Measurements from ENCODE around the gene RBL2.

The RBL2 gene

DNA sequence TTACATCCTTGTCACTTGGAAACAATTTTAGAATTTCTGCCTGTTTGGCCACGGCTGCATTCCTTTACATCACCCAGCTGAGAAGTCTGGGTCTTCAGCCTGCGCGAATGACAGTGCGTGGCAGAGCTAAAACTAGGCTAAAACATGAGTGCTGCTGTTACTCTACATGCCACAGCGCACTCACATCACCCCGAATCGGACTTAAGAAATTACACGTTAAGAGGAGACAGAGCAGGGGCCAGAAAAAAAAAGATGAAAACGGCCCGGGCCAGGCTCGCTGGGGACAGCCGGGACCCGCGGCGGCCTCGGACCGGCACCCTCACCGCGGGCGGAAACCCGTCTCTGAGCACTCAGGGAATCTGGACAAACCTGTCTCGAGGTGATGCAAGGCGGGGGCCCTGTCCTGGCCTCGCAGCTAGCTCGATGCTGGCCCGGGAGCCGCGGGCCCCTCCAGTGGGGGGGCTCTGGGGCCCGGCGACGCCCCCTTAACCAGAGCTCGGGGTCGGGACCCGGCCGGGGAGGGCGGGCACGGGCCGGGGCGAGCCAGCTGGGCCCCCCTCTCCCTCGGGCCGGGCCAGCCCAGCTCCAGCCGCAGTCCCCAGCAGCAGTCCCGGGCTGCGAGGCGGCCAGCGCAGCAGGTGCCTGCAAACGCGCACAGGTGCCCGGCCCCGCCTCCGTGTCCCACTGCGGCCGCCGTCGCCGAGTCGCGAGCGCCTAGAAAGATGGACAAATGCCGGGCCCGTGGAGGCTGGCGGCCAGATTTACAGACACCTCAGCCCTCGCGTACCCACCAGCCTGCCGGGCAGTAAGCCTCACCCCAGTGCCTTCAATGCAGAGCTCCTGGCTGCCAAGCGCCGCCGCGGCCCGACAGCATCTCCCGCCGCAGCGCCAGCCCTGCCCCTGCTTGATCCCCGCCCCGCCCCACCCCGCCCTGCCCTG lies 68.3 kb downstream of the RBL2 start, which contains the start of gene AKTIP:
Gene AKTIP, minus strand, starts transcription at position 879 of the 939 bp plus-strand sequence. CDS start 2,950 bp downstream, outside the sequence.
- POLR2A ChIA-PET, result interaction anchor here (0.7 to 2.1 kb wide), 6 partner anchors 9 to 68 kb away, joined by 3 to 12 read pairs (median 4); partner anchors contain the start of gene RBL2
- H3K27ac ChIP-seq (ENCODE audit: extremely low read depth, low read depth, low read length), result peak within 1 kb of the TSS; percentile 71; the same call in 1 of the 2 replicates
- peaks cover 16% of the 10 kb centered on the region for H3K4me1 ChIP-seq (ENCODE audit: control insufficient read depth, insufficient read depth, low read length)
- CTCF ChIA-PET, result interaction anchor here (0.7 kb wide), 1 partner anchor 29 kb away, joined by 4 read pairs; no protein-coding TSS in a partner anchor
- TF ChIP-seq ZBTB20 (tag by site-specific recombination; IDR thresholded peaks at IDR 0.05), result peak; percentile 97
- TF ChIP-seq SCRT1 (tag by site-specific recombination; IDR thresholded peaks at IDR 0.05; ENCODE audit: borderline replicate concordance), result peak; percentile 96
- peak; percentile 19; the same call in 1 of the 2 replicates for TF ChIP-seq ZNF561 (tag by site-specific recombination; IDR thresholded peaks at IDR 0.05; ENCODE audit: borderline replicate concordance)
- no peak for TF ChIP-seq ZNF426 (tag by site-specific recombination; IDR thresholded peaks at IDR 0.05)
- peak; percentile 56; the same call in 1 of the 2 replicates for TF ChIP-seq ZNF660 (tag by site-specific recombination; IDR thresholded peaks at IDR 0.05)
- peak; percentile 99 for TF ChIP-seq SCRT2 (tag by site-specific recombination; IDR thresholded peaks at IDR 0.05)
- TF ChIP-seq, protein P1, sequence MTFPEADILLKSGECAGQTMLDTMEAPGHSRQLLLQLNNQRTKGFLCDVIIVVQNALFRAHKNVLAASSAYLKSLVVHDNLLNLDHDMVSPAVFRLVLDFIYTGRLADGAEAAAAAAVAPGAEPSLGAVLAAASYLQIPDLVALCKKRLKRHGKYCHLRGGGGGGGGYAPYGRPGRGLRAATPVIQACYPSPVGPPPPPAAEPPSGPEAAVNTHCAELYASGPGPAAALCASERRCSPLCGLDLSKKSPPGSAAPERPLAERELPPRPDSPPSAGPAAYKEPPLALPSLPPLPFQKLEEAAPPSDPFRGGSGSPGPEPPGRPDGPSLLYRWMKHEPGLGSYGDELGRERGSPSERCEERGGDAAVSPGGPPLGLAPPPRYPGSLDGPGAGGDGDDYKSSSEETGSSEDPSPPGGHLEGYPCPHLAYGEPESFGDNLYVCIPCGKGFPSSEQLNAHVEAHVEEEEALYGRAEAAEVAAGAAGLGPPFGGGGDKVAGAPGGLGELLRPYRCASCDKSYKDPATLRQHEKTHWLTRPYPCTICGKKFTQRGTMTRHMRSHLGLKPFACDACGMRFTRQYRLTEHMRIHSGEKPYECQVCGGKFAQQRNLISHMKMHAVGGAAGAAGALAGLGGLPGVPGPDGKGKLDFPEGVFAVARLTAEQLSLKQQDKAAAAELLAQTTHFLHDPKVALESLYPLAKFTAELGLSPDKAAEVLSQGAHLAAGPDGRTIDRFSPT (tag by site-specific recombination; IDR thresholded peaks at IDR 0.05), result peak; percentile 30; the same call in 1 of the 2 replicates
- TF ChIP-seq ZNF670 (tag by site-specific recombination; IDR thresholded peaks at IDR 0.05; ENCODE audit: low read depth), result no peak
- peak; percentile 69; the same call in 1 of the 2 replicates for TF ChIP-seq KLF8 (tag by site-specific recombination; IDR thresholded peaks at IDR 0.05)
- TF ChIP-seq, protein P2, sequence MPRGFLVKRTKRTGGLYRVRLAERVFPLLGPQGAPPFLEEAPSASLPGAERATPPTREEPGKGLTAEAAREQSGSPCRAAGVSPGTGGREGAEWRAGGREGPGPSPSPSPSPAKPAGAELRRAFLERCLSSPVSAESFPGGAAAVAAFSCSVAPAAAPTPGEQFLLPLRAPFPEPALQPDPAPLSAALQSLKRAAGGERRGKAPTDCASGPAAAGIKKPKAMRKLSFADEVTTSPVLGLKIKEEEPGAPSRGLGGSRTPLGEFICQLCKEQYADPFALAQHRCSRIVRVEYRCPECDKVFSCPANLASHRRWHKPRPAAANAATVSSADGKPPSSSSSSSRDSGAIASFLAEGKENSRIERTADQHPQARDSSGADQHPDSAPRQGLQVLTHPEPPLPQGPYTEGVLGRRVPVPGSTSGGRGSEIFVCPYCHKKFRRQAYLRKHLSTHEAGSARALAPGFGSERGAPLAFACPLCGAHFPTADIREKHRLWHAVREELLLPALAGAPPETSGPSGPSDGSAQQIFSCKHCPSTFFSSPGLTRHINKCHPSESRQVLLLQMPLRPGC (tag by site-specific recombination; IDR thresholded peaks at IDR 0.05), result peak; percentile 73; the same call in 1 of the 2 replicates
- TF ChIP-seq, protein P3, sequence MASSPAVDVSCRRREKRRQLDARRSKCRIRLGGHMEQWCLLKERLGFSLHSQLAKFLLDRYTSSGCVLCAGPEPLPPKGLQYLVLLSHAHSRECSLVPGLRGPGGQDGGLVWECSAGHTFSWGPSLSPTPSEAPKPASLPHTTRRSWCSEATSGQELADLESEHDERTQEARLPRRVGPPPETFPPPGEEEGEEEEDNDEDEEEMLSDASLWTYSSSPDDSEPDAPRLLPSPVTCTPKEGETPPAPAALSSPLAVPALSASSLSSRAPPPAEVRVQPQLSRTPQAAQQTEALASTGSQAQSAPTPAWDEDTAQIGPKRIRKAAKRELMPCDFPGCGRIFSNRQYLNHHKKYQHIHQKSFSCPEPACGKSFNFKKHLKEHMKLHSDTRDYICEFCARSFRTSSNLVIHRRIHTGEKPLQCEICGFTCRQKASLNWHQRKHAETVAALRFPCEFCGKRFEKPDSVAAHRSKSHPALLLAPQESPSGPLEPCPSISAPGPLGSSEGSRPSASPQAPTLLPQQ (tag by site-specific recombination; IDR thresholded peaks at IDR 0.05), result peak; percentile 83
- TF ChIP-seq FEZF1 (tag by site-specific recombination; IDR thresholded peaks at IDR 0.05), result 0 out of 2 replicates have a peak, but pooled peaks have one; percentile 31
- peak; percentile 97 for TF ChIP-seq ZNF335 (tag by site-specific recombination; conservative IDR thresholded peaks at IDR 0.05)
- no peak for TF ChIP-seq ZNF747 (tag by site-specific recombination; IDR thresholded peaks at IDR 0.05)
- no peak for TF ChIP-seq ZNF791 (tag by site-specific recombination; IDR thresholded peaks at IDR 0.05)
- 0 out of 2 replicates have a peak, but pooled peaks have one; percentile 10 for TF ChIP-seq ZFP69B (tag by site-specific recombination; IDR thresholded peaks at IDR 0.05)
- TF ChIP-seq YY1 (tag by site-specific recombination; IDR thresholded peaks at IDR 0.05), result 0 out of 2 replicates have a peak, but pooled peaks have one; percentile 20
- peak; percentile 63; the same call in 1 of the 2 replicates for TF ChIP-seq KLF16 (tag by site-specific recombination; IDR thresholded peaks at IDR 0.05)
- TF ChIP-seq YY2 (tag by site-specific recombination; IDR thresholded peaks at IDR 0.05), result peak; percentile 23; the same call in 1 of the 2 replicates
- TF ChIP-seq, protein P4, sequence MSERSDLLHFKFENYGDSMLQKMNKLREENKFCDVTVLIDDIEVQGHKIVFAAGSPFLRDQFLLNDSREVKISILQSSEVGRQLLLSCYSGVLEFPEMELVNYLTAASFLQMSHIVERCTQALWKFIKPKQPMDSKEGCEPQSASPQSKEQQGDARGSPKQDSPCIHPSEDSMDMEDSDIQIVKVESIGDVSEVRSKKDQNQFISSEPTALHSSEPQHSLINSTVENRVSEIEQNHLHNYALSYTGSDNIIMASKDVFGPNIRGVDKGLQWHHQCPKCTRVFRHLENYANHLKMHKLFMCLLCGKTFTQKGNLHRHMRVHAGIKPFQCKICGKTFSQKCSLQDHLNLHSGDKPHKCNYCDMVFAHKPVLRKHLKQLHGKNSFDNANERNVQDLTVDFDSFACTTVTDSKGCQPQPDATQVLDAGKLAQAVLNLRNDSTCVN (tag by site-specific recombination; optimal IDR thresholded peaks at IDR 0.05), result peak; percentile 52
- TF ChIP-seq, protein P5, sequence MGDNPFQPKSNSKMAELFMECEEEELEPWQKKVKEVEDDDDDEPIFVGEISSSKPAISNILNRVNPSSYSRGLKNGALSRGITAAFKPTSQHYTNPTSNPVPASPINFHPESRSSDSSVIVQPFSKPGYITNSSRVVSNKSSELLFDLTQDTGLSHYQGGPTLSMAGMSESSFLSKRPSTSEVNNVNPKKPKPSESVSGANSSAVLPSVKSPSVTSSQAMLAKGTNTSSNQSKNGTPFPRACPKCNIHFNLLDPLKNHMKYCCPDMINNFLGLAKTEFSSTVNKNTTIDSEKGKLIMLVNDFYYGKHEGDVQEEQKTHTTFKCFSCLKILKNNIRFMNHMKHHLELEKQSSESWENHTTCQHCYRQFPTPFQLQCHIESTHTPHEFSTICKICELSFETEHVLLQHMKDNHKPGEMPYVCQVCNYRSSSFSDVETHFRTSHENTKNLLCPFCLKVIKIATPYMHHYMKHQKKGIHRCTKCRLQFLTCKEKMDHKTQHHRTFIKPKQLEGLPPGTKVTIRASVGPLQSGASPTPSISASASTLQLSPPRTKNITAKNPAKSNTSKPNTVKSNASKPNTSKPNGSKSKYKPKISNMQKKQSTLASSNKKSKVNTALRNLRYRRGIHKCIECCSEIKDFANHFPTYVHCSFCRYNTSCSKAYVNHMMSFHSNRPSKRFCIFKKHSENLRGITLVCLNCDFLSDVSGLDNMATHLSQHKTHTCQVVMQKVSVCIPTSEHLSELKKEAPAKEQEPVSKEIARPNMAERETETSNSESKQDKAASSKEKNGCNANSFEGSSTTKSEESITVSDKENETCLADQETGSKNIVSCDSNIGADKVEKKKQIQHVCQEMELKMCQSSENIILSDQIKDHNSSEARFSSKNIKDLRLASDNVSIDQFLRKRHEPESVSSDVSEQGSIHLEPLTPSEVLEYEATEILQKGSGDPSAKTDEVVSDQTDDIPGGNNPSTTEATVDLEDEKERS (tag by site-specific recombination; IDR thresholded peaks at IDR 0.05), result no peak
- peak; percentile 79 for TF ChIP-seq KLF9 (tag by site-specific recombination; IDR thresholded peaks at IDR 0.05; ENCODE audit: low read depth)
- peak; percentile 56; the same call in 1 of the 2 replicates for TF ChIP-seq ZNF10 (tag by site-specific recombination; IDR thresholded peaks at IDR 0.05)
- H3K36me3 ChIP-seq (ENCODE audit: control insufficient read depth in 2 of 2, insufficient read depth in 1 of 2, low read length in 2 of 2), result peaks cover 2 to 16% of the 10 kb centered on the region in 2 experiments; a peak in 2 of 3 replicates
- H3K9me3 ChIP-seq (ENCODE audit: control insufficient read depth, insufficient read depth, low read depth, low read length), result no peaks in the 10 kb centered on the region
- H3K4me3 ChIP-seq (ENCODE audit: low read depth, low read length), result peak within 1 kb of the TSS; percentile 88
